ENCODE measurements around the gene PAX8.

Gene PAX8

GRCh38 chr2:113211226-113212105 lies 67.3 kb downstream of the PAX8 start (continued):
- no peak for TF ChIP-seq TSHZ2 (CRISPR knock-in tag; IDR thresholded peaks at IDR 0.05)

GRCh38 chr2:113209646-113210171 lies 69.0 kb downstream of the PAX8 start:
- TF ChIP-seq ZC3H10 (CRISPR knock-in tag; IDR thresholded peaks at IDR 0.05) (no peak), POU6F1 (CRISPR knock-in tag; IDR thresholded peaks at IDR 0.05; ENCODE audit: borderline replicate concordance, low read depth) (no peak), ZNF8 (CRISPR knock-in tag; IDR thresholded peaks at IDR 0.05) (no peak), ISL1 (CRISPR knock-in tag; IDR thresholded peaks at IDR 0.05) (no peak), TCF4 (CRISPR knock-in tag; IDR thresholded peaks at IDR 0.05; ENCODE audit: borderline replicate concordance) (no peak), PPARA (CRISPR knock-in tag; IDR thresholded peaks at IDR 0.05; ENCODE audit: borderline replicate concordance) (no peak), ZFP3 (CRISPR knock-in tag; IDR thresholded peaks at IDR 0.05) (no peak), ZNF70 (CRISPR knock-in tag; IDR thresholded peaks at IDR 0.05) (no peak), RARB (CRISPR knock-in tag; IDR thresholded peaks at IDR 0.05) (no peak), PATZ1 (CRISPR knock-in tag; IDR thresholded peaks at IDR 0.05; ENCODE audit: borderline replicate concordance) (no peak), ZFP30 (CRISPR knock-in tag; IDR thresholded peaks at IDR 0.05) (no peak)
- no peak for ATAC-seq

- TF ChIP-seq ESRRG (CRISPR knock-in tag; IDR thresholded peaks at IDR 0.05) (no peak), POU6F1 (CRISPR knock-in tag; IDR thresholded peaks at IDR 0.05; ENCODE audit: borderline replicate concordance, low read depth) (no peak), ZNF70 (CRISPR knock-in tag; IDR thresholded peaks at IDR 0.05) (no peak), CSRNP3 (CRISPR knock-in tag; IDR thresholded peaks at IDR 0.05) (no peak), TSHZ2 (CRISPR knock-in tag; IDR thresholded peaks at IDR 0.05) (no peak), BACH2 (CRISPR knock-in tag; IDR thresholded peaks at IDR 0.05; ENCODE audit: borderline replicate concordance) (no peak), ZC3H10 (CRISPR knock-in tag; IDR thresholded peaks at IDR 0.05) (no peak), PATZ1 (CRISPR knock-in tag; IDR thresholded peaks at IDR 0.05; ENCODE audit: borderline replicate concordance) (no peak), ZFP30 (CRISPR knock-in tag; IDR thresholded peaks at IDR 0.05) (no peak), CSDC2 (CRISPR knock-in tag; IDR thresholded peaks at IDR 0.05) (no peak)
- no peak for ATAC-seq
These were observed 69.6 kb downstream of the PAX8 start for GRCh38 chr2:113209011-113209645.
